IPS-15b (cell line): Measurements from ENCODE around the gene PTTG1IP.

Source experiments
- H3K27me3 ChIP-seq: one replicate; pipeline ENCODE4 v1.6.1; 2013; ENCODE audit warnings: low read length; ENCODE audit not compliant: control insufficient read depth, insufficient read depth
- H3K36me3 ChIP-seq: one replicate; pipeline ENCODE4 v1.6.1; 2013; ENCODE audit warnings: low read length; ENCODE audit not compliant: control insufficient read depth, insufficient read depth
- H3K4me1 ChIP-seq: one replicate; pipeline ENCODE4 v1.6.1; 2013; ENCODE audit warnings: mild to moderate bottlenecking, low read length; ENCODE audit not compliant: control insufficient read depth, insufficient read depth
- H3K4me3 ChIP-seq: one replicate; pipeline ENCODE4 v1.5.1; 2013; ENCODE audit warnings: low read depth, low read length
- H3K9ac ChIP-seq: one replicate; pipeline ENCODE4 v1.6.1; 2013; ENCODE audit warnings: low read depth, mild to moderate bottlenecking, low read length
- H3K9me3 ChIP-seq: one replicate; pipeline ENCODE4 v1.6.1; 2013; ENCODE audit warnings: mild to moderate bottlenecking, low read length; ENCODE audit not compliant: control insufficient read depth, insufficient read depth

Gene PTTG1IP

DNA sequence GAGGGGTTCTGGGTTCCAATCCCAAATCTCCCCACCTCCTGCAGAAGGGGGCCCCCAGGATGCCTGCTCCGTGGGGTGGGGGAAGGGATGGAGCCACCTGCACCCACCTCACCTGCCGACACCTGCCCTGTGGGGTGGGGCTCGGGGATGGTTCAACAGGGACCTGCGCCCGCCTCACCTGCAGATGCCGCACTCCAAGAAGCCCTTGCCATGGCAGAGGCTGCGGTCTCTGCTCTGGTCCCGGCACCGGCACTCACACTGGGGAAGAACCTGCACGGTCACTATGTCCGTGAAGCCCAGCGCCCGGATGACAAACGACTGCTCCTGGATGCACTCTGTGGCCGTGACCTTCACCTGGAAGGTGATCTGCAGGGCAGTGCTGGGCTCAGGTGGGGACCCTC lies 18.1 kb upstream of the PTTG1IP start:
- no peaks in the 10 kb centered on the region for H3K4me1 ChIP-seq
- H3K27me3 ChIP-seq = no peaks in the 10 kb centered on the region
- no peak overlapping the region for H3K9ac ChIP-seq

DNA sequence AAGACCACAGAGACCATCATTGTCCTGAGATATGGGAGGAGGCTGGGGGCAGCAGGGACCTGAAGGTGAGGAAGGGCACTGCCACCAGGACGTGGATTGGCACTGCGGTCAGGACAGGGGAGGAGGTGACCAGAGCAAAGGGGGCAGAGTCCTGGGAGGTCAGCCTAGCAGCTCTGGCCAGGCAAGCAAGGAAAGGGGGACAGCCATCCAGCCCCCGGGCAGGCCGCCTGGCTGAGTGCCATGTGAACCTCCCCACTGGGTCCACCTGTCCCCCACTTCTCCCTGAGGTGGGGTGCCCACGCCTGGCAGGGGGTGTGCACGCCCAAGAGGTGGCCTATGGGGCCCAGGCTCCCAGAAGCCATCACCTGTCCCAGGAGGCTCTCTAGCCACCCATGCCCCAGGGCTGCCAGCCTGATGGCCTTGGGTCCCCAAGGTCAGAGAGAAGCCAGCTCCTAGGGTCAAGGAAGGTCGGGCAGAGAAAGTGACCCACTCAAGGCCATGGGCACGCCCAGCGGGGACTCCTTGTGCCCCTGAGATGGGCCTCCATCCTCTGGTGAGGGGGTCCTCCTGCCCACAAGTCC lies 17.6 kb upstream of the PTTG1IP start:
- Histone ChIP-seq H3K4me1 (no peaks in the 10 kb centered on the region), H3K4me3 (no peak overlapping the region), H3K9me3 (no peaks in the 10 kb centered on the region), H3K36me3 (no peaks in the 10 kb centered on the region), H3K9ac (no peak overlapping the region), H3K27me3 (no peaks in the 10 kb centered on the region)

More for the DNA sequence above, 18.1 kb upstream of the PTTG1IP start:
- no peak overlapping the region for H3K4me3 ChIP-seq
- no peaks in the 10 kb centered on the region for H3K9me3 ChIP-seq
- no peaks in the 10 kb centered on the region for H3K36me3 ChIP-seq

GRCh38 chr21:44890338-44890931 lies 16.9 kb upstream of the PTTG1IP start:
- Histone ChIP-seq H3K4me1 (no peaks in the 10 kb centered on the region), H3K9me3 (no peaks in the 10 kb centered on the region), H3K9ac (no peak overlapping the region), H3K36me3 (no peaks in the 10 kb centered on the region), H3K4me3 (no peak overlapping the region), H3K27me3 (no peaks in the 10 kb centered on the region)

GRCh38 chr21:44889625-44890337 lies 16.3 kb upstream of the PTTG1IP start:
- no peaks in the 10 kb centered on the region for H3K4me1 ChIP-seq
- H3K36me3 ChIP-seq = no peaks in the 10 kb centered on the region
- no peak overlapping the region for H3K4me3 ChIP-seq
- no peak overlapping the region for H3K9ac ChIP-seq
- H3K27me3 ChIP-seq = no peaks in the 10 kb centered on the region
- no peaks in the 10 kb centered on the region for H3K9me3 ChIP-seq

- no peaks in the 10 kb centered on the region for H3K36me3 ChIP-seq
- H3K9ac ChIP-seq = no peak overlapping the region
- H3K4me1 ChIP-seq = no peaks in the 10 kb centered on the region
- no peaks in the 10 kb centered on the region for H3K27me3 ChIP-seq
- H3K4me3 ChIP-seq = no peak overlapping the region
- no peaks in the 10 kb centered on the region for H3K9me3 ChIP-seq
These were observed 15.4 kb upstream of the PTTG1IP start for GRCh38 chr21:44888581-44889550.

DNA sequence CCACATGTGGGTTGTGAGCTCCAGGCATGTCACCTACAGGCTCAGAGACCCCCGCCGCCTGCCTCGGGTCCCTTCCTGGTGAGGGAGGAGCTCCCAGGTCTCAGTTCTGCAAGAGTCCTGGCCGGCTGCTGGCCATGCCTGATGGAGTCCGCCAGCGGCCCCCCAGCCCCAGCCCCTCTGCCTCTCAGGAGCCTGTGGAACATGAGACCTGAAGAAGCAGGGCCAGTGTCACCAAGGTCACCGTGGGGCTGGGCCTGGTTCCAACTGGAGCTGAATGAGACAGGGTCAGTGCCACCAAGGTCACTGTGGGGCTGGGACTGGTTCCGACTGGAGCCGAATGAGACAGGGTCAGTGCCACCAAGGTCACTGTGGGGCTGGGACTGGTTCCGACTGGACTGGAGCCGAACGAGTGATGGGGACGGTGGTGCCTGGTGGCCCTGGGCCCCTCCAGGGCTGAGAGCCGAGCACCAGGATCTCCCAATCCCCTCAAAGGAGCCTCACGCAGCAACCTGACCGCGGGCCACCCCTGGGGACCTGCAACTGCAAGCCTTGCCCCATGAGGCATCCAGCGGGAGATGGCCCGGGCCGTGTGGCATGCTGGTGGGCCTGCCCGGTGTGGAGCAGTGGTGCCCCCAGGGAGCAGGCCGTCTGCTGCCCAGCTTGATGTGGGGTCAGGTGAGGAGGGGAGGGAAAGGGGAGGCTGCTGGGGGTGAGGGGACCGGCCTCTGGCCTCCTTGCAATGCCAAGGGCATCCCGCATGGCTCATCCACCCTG lies 14.5 kb upstream of the PTTG1IP start:
- no peaks in the 10 kb centered on the region for H3K4me1 ChIP-seq
- no peak overlapping the region for H3K9ac ChIP-seq
- no peak overlapping the region for H3K4me3 ChIP-seq
- no peaks in the 10 kb centered on the region for H3K36me3 ChIP-seq
- no peaks in the 10 kb centered on the region for H3K27me3 ChIP-seq
- H3K9me3 ChIP-seq = no peaks in the 10 kb centered on the region

GRCh38 chr21:44887126-44887806 lies 13.8 kb upstream of the PTTG1IP start:
- H3K4me1 ChIP-seq = no peaks in the 10 kb centered on the region
- no peaks in the 10 kb centered on the region for H3K9me3 ChIP-seq
- no peaks in the 10 kb centered on the region for H3K27me3 ChIP-seq
- no peak overlapping the region for H3K4me3 ChIP-seq
- no peak overlapping the region for H3K9ac ChIP-seq
- H3K36me3 ChIP-seq = no peaks in the 10 kb centered on the region

DNA sequence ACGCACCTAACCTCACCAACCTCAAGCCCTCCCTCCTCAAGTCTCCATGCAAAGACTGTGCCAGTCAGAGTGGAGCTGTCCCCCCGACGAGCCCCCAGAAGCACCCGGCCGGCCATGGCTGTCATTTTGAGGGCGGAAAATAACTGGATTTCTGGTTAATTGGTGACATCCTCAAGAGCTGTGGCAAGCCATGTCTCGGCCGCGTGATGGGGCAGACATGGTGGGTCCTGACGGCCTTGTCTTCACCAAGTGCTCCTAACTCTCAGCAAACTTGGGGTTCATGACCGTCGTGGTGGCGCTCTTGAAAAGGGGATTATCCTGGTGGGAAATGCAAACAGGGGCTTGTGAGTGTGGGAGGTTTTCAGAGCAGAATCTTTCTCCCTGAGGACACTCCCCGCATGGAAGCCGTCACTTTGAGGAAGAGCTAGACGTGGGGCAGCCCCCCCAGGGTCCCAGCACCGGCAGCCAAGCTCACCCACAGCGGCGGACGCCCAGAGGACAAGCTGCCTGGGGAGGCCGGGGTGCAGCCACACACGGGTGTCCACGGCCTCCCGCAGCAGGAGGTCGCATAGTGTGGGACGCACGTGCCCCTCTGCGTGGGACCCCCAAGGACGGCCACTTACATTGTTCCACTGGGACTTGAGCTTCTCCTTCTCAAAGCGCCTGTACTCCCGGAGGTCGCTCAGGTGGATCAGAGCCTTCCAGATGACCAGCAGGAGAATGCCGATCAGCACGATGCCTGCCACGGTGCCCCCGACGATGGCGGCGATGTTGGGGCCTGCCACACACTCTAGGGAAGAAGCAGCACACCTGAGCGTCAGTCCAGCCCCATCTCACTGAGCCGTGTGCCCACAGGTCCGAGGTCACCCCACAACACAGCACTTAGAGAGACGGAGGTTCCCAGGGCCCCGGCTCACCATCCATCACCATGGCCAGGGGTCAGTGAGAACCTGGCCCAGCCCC lies 12.9 kb upstream of the PTTG1IP start:
- Histone ChIP-seq H3K4me1 (no peaks in the 10 kb centered on the region), H3K36me3 (no peaks in the 10 kb centered on the region), H3K4me3 (no peak overlapping the region), H3K9ac (no peak overlapping the region), H3K27me3 (no peaks in the 10 kb centered on the region), H3K9me3 (no peaks in the 10 kb centered on the region)

DNA sequence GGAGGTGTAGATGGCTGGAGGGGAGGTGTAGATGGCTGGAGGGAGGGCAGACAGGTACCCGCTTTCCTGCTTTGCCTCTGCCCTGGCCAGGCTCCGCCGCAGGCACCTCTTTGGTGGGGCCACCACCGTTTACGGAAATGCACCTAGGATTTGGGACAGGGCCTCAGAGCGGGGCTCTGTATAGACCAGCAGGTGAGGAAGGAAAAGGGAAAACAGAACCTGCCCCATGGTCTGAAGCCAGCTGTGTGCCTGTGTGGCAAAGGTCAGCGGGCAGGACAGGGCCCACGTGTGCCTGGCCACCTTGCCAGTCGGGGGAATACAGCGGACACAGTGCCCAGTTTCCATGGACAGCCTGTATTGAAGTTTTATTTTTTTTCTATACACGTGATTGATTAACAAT lies 12.1 kb upstream of the PTTG1IP start:
- Histone ChIP-seq H3K4me3 (no peak overlapping the region), H3K27me3 (no peaks in the 10 kb centered on the region), H3K9me3 (no peaks in the 10 kb centered on the region), H3K4me1 (no peaks in the 10 kb centered on the region), H3K36me3 (no peaks in the 10 kb centered on the region), H3K9ac (no peak overlapping the region)

DNA sequence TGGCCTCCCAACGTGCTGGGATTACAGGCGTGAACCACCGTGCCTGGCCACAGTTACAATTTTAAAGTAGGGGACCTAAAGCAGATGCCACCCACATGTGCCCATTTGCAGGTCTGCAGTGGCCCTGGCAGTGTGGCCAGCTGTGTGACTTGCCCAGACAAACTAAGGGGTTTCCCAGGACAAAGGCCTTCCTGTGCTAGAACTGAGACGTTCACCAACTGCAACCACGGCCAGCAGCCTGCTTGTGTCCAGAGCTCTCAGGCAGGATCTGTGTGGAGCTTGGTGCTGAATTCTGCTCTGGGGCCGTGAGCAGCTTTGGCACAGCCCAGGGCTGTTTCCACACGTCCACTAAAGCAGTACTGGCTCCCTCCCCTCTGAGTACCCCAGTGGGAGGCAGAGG lies 10.6 kb upstream of the PTTG1IP start:
- Histone ChIP-seq H3K4me1 (no peaks in the 10 kb centered on the region), H3K27me3 (no peaks in the 10 kb centered on the region), H3K9me3 (no peaks in the 10 kb centered on the region), H3K9ac (no peak overlapping the region), H3K4me3 (no peak overlapping the region), H3K36me3 (no peaks in the 10 kb centered on the region)
